Islet of Langerhans (tissue), 1 donor: ENCODE measurements around the gene KRTAP10-1.

Experiments
- FAIRE-seq: peaks from one replicate; lab custom pipeline; 2011; peaks lifted over from hg19 to GRCh38; lab: Jason Lieb, UNC

The KRTAP10-1 gene

GRCh38 chr21:44548381-44548780, 8.4 kb upstream of the KRTAP10-1 start:
- FAIRE-seq: no peak

GRCh38 chr21:44547656-44548331, 7.8 kb upstream of the KRTAP10-1 start:
- no peak for FAIRE-seq

GRCh38 chr21:44544566-44544965, 4.6 kb upstream of the KRTAP10-1 start:
- FAIRE-seq: no peak

GRCh38 chr21:44542716-44543115, 2.7 kb upstream of the KRTAP10-1 start:
- no peak for FAIRE-seq

GRCh38 chr21:44540741-44541288, 820 bp upstream of the KRTAP10-1 start:
- FAIRE-seq: no peak

- no peak for FAIRE-seq
These were observed 949 bp downstream of the KRTAP10-1 start for GRCh38 chr21:44539046-44539445.

GRCh38 chr21:44537930-44538911, 1.8 kb downstream of the KRTAP10-1 start:
- no peak for FAIRE-seq

GRCh38 chr21:44535963-44536362, 4.0 kb downstream of the KRTAP10-1 start:
- no peak for FAIRE-seq

- no peak for FAIRE-seq
These were observed 5.3 kb downstream of the KRTAP10-1 start for GRCh38 chr21:44534688-44535087.

- FAIRE-seq: no peak
These were observed 5.9 kb downstream of the KRTAP10-1 start for GRCh38 chr21:44533891-44534627.

GRCh38 chr21:44533121-44533890, 6.7 kb downstream of the KRTAP10-1 start:
- no peak for FAIRE-seq

- no peak for FAIRE-seq
These were observed 7.3 kb downstream of the KRTAP10-1 start for GRCh38 chr21:44532712-44533111.

GRCh38 chr21:44531606-44532564, 8.1 kb downstream of the KRTAP10-1 start:
- no peak for FAIRE-seq

GRCh38 chr21:44530903-44531605, 8.9 kb downstream of the KRTAP10-1 start:
- no peak for FAIRE-seq

GRCh38 chr21:44530221-44530902, 9.6 kb downstream of the KRTAP10-1 start:
- no peak for FAIRE-seq

GRCh38 chr21:44529503-44530125, 10.4 kb downstream of the KRTAP10-1 start:
- FAIRE-seq: no peak

- FAIRE-seq: no peak
These were observed 11.0 kb downstream of the KRTAP10-1 start for GRCh38 chr21:44529011-44529421.

GRCh38 chr21:44528634-44528995, 11.4 kb downstream of the KRTAP10-1 start:
- FAIRE-seq: no peak
